HG02870 (cell line): ENCODE results near the gene CAPS2.

ENCODE experiments used
- ATAC-seq: cut with Tn5 transposase; IDR thresholded peaks from one replicate; pipeline ENCODE4 v1.9.1; 2021; ENCODE audit warnings: mild to moderate bottlenecking, moderate library complexity; ENCODE audit not compliant: unreplicated experiment

Gene CAPS2

GRCh38 chr12:75305412-75306332, 24.5 kb downstream of the CAPS2 start:
- no peak for ATAC-seq

- no peak for ATAC-seq
These were observed 27.3 kb downstream of the CAPS2 start for GRCh38 chr12:75302781-75303180.

DNA sequence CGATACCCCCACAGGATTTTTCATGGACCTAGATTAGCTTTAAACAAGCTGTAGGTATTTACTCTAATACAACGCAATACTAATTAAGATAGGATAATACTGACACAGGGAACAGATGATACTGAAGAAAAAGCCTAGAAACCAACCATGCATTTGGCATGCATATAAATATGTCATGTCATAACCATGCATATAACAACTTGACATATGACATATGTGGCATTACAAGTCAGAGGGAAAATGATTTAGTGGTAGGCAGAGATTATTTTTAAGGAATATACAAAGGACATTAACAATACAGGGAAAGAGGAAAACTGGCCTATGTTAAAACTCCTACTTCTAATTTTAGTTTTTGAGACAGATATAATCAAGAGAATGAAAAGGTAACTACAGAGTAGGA, 27.9 kb downstream of the CAPS2 start:
- ATAC-seq = no peak

DNA sequence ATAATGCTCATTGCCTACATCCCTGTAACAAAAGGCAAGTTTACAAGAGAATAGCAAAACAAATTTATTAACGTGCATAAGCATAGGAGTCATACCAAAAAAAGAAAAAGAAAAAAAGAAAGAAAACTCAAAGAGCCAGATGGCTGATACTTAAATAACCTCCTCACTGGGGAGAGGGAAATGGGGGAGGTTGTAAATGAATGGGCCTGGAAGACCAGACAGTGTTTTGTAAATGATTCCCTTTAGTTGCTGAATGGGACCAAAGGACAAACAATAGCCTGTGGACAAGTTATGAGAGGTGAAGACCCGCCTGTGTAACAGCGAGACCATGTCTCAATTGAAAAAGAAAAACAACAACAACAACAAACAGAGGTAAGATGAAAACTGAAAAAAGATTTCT, 35.3 kb downstream of the CAPS2 start:
- ATAC-seq = no peak

GRCh38 chr12:75294336-75294735, 35.8 kb downstream of the CAPS2 start:
- no peak for ATAC-seq

GRCh38 chr12:75291014-75291413, 39.1 kb downstream of the CAPS2 start:
- ATAC-seq = no peak

DNA sequence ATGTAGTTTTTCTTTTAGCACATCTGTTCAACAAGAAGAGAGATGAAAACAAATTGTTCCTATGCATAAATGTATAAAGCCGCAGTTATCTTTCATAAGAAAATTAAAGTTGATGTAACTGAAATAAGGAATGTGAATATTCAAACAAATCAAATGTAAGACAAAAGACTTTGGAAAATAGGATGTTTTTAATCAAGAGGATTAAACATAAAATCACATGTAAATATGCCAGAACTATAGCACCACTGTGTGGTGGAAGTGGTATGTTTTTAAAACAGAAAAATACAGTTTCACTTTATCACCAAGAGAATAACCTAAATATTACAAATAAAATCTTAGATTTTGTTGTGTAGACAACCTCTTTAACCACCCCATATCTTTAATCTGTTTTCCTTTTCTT, 40.4 kb downstream of the CAPS2 start:
- ATAC-seq = no peak

DNA sequence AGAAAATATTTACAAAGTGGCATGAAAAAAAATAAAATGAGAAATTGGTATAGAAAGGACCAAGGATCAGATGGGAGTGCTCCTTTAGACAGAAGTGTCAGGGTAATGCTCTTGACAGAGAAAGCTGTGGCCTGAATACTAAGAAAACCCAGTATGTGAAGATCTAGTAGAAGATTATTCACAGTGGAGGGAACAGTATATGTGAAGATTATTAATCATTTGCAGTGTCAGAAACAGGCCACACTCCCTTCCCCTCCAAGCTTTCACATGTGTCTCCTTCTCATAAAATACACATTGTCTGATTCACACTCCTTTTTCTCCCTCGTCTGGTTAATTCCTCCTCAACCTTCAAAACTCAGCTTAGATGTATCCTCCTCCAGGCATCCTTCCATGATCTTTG, 41.3 kb downstream of the CAPS2 start:
- no peak for ATAC-seq

DNA sequence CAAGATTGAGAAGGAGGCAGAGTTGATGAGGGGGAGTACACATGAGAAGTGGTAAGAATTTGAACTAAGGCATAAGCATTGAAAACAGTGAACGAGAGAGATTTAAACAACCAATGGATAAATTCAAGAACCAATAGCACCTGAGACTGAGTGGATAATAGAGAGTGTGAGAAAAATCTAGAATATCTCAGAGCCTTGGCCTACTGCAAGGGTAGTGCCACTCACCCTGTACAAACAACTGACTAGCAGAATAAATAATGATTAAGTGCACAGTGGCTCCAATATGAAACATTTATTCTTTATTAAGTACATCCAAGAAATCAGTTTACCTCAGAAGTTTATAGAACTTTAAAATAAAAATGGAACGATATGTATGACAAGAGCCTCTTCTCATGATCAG, 54.4 kb downstream of the CAPS2 start:
- no peak for ATAC-seq

DNA sequence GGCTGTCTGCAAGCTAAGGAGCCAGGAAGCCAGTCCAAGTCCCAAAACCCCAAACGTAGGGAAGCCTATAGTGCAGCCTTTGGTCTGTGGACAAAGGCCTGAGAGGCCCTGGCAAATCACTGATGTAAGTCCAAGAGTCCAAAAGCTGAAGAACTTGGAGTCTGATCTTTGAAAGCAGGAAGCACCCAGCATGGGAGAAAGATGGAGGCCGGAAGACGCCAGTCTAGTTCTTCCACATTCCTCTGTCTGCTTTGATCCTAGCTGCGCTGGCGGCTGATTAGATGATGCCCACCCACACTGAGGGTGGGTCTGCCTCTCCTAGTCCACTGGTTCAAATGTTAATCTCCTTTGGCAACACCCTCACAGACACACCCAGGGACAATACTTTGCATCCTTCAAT, 58.5 kb downstream of the CAPS2 start:
- ATAC-seq = no peak

- no peak for ATAC-seq
These were observed 60.0 kb downstream of the CAPS2 start for GRCh38 chr12:75270157-75270556.

- no peak for ATAC-seq
These were observed 60.9 kb downstream of the CAPS2 start for GRCh38 chr12:75269209-75269608.

GRCh38 chr12:75260316-75260715, 69.8 kb downstream of the CAPS2 start:
- ATAC-seq = no peak

DNA sequence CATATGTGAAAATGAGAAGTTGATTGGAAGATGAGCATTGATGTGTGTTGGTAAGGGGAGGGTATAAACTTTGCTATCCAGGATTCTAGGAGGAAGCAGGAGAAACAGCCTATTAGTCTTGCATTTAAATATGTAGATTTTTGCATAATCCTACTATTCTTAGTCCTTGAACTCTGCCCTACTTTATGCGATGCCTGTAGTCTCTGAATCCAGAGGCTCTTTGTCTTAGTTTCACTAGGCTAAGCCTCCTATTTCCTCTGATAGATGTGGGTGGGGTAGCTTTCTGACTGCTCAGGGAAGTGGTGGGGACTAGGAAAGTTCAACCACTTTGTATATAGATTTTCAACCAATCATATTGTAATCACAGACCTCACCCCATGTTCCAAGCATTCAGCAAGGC, 71.0 kb downstream of the CAPS2 start:
- no peak for ATAC-seq

DNA sequence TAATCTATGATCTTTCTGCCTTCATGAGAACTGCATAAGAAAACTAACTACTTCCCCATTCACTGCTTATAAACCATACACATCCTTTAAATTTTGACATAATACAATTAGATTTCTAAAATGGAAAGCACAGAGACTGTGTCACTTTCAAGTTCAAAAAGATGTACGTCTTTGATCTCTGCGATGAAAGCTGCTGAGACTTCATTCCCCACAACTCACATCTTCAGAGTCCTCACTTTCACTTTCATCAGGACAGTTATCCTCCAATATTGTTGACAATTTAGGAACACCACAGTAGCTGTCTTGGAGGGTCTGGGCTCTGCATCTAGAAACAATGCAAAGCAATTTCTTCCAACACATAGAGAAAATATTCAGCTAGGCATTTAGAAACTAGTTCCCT, 72.6 kb downstream of the CAPS2 start:
- no peak for ATAC-seq

GRCh38 chr12:75245108-75245507, 85.0 kb downstream of the CAPS2 start:
- no peak for ATAC-seq

- no peak for ATAC-seq
These were observed 90.1 kb downstream of the CAPS2 start for GRCh38 chr12:75239987-75240386.

- no peak for ATAC-seq
These were observed 93.9 kb downstream of the CAPS2 start for GRCh38 chr12:75236206-75236605.

DNA sequence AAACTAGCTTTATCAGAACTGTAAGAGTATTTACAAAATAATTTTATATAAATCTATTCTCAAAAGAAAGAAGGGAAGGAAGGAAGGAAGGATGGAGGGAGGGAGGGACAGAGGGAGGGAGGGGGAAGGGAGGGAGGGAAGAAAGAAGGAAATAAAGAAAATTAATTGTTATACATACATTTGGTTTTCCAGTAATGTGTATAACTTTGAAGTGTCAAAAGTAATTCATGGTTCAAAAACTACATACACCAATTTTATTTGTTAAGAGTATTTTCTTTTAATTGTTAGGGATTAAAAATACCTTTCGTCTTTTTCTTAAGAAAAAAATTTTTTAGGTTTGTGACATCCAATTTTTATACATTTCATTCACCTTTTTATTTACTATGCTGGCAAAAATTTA, 103.0 kb downstream of the CAPS2 start:
- ATAC-seq = no peak
